H1 (cell line): ENCODE data around the gene ZHX3. TPM values are rescaled to one million over a fixed set of nuclear protein-coding genes. Genes with fewer than 3 reads are reported as not detected.

Experiments
- ATF2 ChIP-seq: IDR thresholded peaks from 2 replicates; pipeline ENCODE4 v1.6.1; 2012; ENCODE audit warnings: low read length, inconsistent platforms
- SIX5 ChIP-seq: IDR thresholded peaks from 2 replicates; pipeline ENCODE4 v1.6.1; 2011; ENCODE audit warnings: mild to moderate bottlenecking, low read depth, low read length
- polyA plus RNA-seq, 7 experiments: library from polyadenylated mRNA; depleted of rRNA in 3 of 7; stranded (reverse) in 5 of 7; unstranded in 2 of 7; fragments of >200 nt in 5 of 7; fragments of 200-250 nt in 2 of 7; gene quantifications; 1 replicate in 5 of 7; 2 replicates in 1 of 7; 4 replicates in 1 of 7; pipeline versions ENCODE4 v1.2.1 to v1.2.3, GENCODE V29; 2011 to 2013; ENCODE audit warnings: missing spikeins in 2 of 7, mixed read lengths in 2 of 7
- total RNA-seq: library from RNA; stranded (reverse); fragmentation: NEBNext Ultra II Directional; extraction: Animal tissue kit (Norgen Biotek cat#: 25700); gene quantifications from 2 replicates; pipeline ENCODE4 v1.2.1, GENCODE V29; 2021

Gene ZHX3
- total and polyA plus RNA-seq, 2 of the 8 experiments (the other 6 are each of a cell fraction or from before 2014, with no cell fraction given), result 1.00 to 7.8 TPM

GRCh38 chr20:41214202-41214601, 103.3 kb downstream of the ZHX3 start (continued):
- TF ChIP-seq ATF2 (no peak), SIX5 (no peak)
